RKO (cell line): ENCODE data around the gene TUBB2B.
"Not testable (repeated sequence)": the region's sequence is repeated elsewhere in the genome, so short reads cannot be mapped to it uniquely, and the experiment has no call there.

Experiments
- DNase-seq: peaks from one replicate; pipeline ENCODE4 v3.0.0-alpha.2; 2016; ENCODE audit warnings: low spot score

The TUBB2B gene

DNA sequence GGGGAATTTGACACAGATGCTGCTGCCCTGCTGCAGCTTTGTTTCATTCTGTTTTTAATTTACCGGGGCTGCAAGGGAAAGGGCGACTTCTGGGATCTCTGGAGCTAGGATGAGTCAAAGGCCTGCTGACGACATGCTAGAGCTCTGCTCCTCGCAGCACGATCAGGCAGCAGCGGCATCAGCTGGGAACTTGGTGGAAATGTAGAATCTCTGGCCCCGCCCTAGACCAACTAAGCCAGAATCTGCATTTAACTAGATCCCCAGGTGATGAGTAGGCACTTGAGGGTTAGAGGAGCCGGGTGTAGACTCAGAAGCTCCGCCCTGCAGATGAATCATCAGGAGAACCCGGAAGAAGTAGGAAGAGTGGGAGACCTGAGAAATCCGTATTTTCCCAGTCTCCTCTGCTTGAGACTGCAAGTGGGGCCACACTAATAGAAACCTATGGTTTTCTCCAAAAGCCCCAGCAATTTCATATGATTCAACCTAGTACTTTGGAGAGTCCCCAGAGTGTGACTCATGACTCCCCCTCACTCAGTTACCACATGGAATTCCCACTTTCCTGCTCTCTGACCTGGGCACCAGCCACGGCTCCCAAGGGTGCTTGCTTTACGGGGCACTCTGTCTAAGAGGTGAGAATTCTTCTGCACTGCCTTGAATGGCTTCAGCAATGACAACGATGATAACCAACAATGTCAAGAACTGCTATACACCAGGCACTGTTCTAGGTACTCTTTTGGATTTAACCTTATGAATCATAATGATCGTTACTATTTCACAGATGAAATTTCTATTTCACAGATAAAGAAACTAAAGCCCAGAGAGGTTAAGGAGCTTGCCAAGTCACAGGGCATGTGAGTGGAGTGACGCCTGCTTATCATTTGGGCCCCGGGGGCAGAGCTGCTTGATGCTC is 18.1 kb downstream of the TUBB2B start:
- DNase-seq, result peak; percentile 99

DNA sequence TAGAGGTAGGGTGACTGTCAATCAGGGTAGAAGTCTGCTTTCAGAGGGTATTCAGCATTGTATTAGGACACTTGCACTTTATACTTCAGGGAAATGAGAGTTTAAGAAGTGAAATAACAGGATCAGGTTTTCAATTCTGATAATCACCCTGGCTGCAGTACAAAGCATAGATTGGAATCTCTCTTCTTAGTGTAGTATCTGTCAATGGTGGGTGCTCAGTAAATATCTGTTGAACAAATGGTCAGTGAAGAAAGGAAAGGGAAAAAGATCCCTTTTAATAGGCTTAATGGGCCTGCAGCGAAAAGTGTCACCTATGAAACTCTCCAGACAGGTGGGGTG is 18.7 kb downstream of the TUBB2B start:
- peak; percentile 18 for DNase-seq

DNA sequence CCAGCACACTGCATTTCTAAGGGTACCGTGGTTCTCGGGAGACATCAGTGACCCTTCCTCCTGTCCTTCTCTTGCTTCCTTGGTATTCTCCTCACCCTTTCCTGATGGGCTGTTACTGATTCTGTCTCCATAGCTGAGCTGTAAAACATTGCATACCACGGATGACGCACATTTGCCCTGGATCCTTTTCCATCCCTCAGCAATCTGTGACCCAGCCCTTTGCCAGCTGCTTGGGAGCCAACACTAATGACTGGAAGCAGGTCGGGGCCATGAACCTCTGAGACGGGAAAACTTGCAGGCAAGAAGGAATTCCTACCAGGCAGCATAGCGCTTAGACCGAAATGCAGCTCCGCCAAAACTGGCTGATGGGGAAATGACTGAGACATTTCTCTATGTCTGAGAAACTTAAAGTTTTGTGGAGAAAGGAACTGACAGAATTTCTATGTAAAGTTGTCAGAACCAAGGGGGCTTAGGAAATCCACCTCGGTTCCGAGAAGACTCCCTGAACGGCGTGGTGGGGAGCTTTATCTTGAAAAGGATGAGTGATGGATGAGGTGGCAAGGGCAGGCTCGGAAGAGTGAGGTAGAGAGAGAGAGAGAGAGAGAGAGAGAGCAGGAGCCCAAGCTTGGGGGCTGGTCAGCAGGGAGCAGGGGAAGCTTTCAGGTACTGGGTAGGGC is 19.2 kb downstream of the TUBB2B start:
- DNase-seq, result peak; percentile 31

DNA sequence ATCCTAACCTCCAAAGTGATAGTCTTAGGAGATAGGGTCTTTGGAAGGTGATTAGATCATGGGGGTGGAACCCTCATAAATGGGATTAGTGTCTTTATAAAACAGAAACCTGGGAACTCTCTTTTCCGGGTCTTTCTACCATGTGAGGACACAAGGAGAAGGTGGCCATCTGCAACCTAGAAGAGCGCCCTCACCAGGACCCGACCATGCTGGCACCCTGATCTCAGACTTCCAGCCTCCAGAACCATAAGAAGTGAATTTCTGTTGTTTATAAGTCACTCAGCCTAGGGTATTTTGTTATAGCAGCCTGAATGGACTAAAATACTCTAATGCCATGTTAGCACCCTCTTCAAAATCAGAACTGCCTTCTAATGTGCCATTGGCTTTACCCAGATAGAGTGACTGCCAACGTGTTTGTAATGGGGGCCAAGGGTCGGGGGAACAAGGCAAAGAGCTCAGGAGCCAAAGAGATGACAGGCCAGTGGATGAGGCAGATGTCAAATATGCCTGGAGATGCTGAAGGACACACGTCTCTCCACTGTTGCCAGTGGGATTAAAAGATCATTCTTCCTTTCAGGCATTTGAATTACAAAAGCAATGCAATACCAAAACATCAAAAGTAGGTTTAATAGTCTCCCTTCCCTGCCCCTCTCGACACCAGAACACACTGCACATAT is 21.0 kb downstream of the TUBB2B start:
- no peak for DNase-seq

DNA sequence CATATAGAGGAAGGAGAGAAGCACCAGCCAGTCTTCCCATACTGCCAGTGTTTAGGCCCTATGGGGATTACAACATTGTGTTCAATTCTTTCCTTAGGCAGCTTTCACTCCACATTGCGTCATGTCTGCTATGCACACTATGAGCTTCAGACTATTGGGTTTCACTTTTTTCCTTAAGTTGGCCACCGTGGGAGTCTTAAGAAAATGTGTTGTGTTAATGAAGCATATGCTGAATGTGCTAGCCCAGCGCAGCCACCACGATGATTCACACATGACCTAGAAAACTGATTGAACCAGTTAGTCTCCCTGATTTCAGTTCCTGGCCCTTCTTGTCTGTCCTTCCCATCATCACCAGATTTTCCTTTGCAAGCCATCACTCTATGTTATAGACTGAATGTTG is 21.5 kb downstream of the TUBB2B start:
- peak; percentile 19 for DNase-seq

DNA sequence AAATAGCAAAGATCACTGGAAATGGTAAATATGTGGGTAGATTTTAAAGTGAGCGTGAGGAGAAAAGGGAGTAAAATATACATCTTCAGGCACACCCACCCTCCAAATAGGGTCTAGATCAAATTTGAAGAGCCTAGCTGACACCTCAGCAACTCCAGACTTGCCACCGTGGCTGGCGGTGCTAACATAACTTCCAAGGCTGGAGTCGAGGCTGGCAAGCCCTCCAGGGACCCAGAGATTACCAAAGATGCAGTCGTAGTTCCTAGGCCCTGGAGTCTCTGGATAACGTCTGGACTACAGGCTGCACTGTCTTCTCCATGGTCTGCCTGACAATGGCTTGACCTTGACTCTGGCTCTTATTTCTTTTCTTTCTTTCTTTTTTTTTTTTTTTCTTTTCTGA is 22.5 kb downstream of the TUBB2B start:
- no peak for DNase-seq

DNA sequence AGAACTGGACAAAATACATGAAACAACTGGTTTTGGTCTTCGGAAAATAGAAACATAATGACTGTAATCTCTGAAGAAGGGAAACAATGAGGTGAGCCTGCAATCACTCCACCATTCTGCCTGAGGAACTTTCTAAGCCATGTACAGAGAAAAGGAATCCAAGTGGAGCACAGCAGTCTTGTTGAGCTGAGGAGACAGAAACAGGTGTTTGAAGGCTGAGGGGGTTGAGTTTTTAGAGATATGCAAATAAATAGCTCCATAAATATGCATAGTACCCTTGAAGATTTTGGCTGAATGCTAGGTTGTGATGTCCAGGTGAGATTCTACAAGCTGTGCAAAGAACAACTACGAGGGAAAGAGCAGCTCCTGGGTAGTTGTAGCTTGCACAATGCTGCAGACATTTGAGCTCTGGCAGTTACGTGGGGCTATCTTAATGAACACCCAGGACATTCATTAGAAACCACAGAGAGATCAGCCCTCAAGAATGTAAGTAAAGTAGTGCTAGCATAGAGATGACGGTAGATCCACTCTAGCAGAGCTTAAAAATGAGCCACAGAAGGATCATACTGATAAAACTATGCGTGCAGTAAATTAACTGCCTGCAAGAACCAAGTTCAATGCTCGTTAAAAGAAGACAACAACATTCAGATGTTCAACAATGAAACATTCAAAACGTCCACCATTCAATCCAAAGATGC is 24.3 kb downstream of the TUBB2B start:
- DNase-seq, result no peak

DNA sequence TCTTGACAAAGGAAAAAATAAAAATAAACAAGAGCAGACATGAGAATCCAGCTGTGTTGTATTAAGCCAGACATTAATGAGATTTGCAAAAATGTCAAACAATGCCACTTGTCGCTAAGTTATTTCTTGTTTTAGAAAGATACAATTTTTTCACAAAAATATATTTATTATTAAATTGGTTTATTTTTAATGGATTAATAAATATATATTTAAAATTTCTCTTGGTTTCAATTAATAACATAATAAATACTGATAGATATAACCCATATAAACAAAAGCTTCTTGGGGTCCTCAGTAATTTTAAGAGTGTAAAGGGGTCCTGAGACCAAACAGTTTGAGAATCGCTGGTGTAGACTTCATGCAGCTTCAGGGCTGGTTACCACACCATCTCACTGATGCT is 26.1 kb downstream of the TUBB2B start:
- DNase-seq, result no peak

DNA sequence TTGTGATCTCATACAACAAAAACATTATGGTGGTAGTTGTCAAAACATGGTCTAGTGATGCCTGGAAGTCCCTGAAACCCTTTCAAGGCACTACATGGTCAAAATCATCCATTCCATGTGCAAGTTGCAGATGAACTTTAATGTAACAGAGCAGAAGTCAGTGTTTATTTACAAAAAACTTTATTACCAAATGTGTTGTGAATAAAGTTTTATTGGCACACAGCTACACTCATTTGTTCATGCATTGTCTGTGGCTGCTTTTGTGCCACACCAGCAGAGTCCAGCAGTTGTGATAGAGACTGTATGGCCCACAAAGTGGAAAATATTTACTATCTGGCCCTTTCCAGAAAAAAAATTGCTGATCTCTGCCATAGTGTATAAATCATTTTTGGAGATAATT is 26.8 kb downstream of the TUBB2B start:
- DNase-seq, result no peak

DNA sequence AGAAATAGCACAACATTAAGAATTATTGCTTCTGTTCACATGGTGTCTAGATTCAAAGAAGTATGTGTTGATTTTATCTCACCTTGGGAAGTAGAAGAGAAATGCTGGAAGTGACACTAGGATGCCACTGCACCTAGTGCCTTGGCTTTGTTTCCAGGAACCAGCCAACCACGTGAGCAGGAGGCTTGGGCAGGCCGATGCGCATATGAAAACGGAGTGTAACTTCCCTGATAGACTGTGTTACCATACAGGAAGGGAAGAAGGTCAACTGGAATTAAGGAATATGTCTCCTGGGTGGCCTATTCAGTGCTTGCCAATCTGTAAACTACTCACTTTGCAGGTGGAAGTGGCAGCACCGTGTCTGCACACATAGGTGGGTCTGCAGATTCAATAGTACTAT is 28.1 kb downstream of the TUBB2B start:
- DNase-seq, result no peak

DNA sequence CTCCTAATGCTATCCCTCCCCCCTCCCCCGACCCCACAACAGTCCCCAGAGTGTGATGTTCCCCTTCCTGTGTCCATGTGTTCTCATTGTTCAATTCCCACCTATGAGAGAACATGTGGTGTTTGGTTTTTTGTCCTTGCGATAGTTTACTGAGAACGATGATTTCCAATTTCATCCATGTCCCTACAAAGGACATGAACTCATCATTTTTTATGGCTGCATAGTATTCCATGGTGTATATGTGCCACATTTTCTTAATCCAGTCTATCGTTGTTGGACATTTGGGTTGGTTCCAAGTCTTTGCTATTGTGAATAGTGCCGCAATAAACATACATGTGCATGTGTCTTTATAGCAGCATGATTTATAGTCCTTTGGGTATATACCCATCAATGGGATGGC is 29.7 kb downstream of the TUBB2B start:
- DNase-seq, result not testable (repeated sequence)

DNA sequence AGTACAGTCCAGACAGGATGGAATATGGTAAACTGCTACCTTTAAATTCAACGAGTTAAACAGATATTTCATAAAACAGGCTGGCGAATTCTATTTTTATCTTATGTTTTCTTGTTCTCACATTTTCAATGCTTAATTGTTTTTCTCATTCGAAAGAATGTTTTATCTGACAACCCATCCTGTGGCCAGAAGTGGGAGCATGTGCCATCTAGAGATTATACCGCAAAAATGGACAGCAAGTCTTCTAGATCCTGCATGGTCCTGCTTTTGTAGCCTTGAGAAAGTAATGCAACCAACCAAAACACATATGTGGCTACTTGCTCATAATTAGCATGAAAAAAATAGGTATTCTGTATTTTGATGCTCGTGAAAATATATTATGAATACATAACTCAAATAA is 30.7 kb downstream of the TUBB2B start:
- no peak for DNase-seq

DNA sequence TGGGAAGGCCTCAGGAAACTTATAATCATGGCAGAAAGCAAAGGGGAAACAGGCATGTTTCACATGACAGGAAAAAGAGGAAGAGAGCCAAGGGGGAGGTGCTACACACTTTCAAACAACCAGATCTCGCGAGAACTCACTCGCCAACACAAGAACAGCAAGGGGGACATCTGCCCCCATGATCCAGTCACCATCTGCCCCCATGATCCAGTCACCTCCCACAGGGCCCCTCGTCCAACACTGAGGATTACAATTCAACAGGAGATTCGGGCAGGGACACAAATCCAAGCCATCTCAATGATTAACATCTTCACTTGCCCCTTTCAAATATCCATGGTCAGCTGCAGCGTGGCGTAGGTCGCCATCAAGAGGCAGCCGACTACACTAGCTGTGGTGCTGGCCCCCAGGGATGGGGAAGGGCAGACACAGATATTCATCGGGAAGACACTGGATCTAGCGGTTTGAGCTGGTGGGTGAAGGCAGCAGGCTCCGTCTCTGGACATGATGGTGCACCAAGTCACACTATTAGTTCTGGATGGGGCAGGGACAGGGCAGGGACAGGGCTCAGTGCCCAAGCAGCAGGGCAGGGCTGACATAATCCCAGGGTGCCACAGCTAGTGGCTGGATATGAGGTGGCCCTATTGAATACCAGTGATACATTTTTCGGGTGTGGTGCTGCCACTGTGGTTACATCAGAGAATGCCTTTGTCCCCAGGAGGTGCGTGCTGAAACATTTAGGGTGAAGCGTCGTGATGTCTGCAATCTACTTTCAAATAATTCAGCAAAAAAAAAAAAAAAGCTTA is 31.6 kb downstream of the TUBB2B start:
- no peak for DNase-seq

DNA sequence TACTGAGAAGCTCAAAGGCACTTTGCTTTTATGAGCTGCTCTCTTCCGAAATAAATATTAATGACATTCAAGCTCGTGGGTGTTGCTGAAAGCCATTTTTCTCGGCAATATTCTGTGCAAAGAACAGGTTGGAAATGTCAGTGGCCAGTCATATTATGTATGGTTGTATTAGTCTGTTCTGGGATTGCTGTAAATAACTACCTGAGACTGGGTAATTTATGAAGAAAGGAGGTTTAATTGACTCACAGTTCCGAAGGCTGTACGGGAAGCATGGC is 32.1 kb downstream of the TUBB2B start:
- DNase-seq, result no peak

DNA sequence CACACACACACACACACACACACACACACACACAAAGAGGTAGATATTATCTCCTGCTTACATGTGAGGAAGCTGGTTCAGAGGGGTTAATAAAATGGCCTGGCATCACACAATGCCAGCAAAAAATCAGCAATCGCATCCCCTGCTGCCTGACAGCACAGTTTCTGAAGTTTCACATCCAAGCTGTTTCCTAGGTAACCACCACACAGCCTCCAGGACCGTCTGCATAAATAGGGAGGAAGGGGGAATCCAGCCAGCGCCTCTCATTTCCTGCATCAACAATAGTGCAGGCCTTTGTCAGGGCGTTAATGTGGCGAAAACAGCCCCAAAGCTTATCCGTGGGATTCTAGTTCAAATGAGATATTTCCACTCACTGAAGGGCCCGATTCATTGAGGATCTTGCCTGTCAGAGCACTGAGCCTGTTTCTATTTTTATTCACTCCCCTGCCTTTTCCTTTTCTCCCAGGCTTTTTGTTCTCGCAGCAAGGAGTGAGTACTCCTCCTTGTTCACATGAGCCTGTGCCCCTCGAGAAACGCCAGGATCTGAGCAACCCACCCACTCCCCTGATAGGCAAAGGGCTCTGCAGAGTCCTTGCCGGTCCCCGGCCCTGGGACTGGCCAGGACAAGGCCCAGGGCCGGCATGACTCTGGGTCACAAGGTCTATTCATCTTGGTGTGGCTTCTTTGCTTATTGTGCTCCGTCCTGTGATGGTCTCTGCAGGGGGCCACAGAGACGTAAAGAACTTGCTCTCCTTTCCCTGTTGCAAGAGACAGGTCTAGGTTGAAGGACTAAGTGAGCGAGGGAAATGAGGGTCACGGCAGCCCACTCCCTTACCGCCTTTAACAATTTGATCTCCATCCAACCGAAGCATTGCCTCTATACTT is 32.7 kb downstream of the TUBB2B start:
- no peak for DNase-seq

DNA sequence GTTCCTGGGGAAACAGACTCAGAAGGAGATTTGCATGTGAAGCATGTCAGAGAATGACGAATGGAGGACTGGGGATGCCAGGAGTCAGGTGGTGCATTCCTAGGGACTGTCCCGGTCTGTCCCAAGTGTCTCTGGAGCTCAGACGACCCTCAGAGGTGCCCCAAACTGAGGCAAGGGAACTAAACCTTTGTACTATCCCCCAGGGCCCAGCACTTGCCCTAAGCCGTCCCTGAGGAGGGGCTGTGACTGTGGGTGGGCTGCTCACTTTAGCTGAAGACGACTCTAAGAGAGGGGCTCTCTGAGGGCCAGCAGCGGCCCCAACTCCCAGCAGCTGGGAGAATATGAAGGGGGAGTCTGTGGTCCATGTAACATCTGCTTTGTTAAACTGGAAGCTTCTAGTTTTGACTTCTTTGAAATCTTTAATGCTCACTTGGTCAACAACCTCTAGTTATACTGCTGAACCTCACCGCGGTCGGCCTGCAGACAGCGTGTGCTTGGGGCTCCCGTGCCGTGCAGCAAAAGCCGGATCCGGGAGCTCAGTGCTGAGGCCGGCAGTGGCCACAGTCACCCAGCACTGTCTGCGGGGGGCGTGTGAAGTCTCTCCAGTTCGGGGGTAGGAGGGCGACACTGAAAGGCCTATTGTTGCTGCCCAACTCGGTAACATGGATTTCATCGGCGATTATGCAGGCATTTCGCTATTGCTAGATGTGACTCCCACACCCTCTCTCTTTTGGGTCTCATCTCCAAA is 34.2 kb downstream of the TUBB2B start:
- DNase-seq, result no peak

DNA sequence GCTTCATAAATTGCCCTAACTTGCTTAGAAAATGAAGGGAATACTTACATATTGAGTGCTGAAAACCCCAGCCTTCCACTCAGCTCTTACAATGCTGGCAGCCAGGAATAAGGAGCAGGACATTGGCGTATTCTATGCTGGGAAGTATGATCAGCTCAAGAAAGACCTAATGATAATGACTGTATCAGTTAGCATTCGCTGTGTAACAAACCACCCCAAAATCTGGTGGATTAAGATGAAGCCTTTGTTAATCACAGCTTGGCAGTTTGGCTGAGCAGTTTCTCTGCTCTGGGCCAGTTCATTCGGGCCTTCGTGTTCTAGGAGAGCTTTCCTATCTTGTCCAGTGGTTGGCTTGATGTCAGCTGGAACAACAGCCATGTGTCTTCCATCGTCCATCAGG is 36.7 kb downstream of the TUBB2B start:
- DNase-seq, result no peak

DNA sequence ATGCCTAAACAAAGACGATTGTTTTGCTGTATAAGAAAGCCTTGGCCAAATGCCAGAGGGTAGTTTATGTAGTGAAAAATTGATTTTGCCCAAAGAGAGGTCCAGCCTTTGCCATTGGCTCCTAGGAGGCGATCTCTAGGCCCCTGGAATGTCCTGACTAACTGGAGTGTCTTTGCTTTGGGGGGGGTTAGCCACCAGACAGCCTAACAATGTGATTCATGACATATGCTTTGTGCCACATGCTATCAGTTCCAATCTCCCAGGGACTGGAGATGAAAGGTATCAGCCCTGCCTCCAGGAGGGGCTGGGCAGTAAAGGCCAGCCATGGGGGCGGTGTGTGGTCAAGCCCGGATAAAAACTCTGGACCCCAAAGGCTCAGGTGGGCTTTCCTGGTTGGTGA is 37.4 kb downstream of the TUBB2B start:
- no peak for DNase-seq

DNA sequence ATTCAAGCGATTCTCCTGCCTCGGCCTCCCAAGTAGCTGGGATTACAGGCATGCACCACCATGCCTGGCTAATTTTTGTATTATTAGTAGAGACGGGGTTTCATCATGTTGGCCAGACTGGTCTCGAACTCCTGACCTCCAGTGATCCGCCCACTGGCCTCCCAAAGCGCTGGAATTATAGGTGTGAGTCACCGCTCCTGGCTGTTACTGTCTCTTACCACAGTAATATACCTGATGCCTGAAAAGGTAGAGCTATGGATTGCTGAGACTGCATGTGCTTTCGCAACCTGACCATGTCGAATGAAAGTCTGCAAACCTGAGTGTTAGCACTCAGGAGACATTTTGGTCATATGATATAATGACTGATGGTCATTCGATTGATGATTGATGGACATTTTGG is 38.3 kb downstream of the TUBB2B start:
- not testable (repeated sequence) for DNase-seq

DNA sequence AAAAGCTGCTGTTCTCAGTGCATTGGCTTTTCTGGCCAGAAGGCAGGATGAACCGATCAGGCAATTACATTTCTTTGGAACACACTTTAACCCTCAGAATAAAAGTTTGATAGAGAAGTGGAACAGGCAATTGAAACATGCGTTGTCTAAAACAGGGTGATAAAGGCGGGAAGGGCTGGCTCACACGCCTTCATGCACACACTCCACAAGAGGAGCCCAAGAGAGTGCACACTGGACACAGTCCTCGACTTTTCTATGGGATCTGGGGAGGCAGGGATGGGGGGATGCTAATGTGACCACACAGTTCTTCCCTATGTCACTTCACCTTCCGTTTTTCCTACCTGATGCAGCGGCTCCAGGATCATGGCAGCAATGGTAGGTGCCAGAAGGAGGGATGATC is 39.2 kb downstream of the TUBB2B start:
- no peak for DNase-seq
